AG04450 (cell line): ENCODE data around the gene PCNX2. TPM values are rescaled to one million over a fixed set of nuclear protein-coding genes. Genes with fewer than 3 reads are reported as not detected.

Source experiments
- CTCF ChIA-PET: fragments of 300-600, 350-600 bp; formaldehyde crosslinking; extraction: SDS; loops from one replicate; lab custom pipeline; 2022; ENCODE audit warnings: antibody characterized with exemption, inconsistent platforms; lab: Charles Lee
- POLR2A ChIA-PET: fragments of 350-600 bp; formaldehyde crosslinking; extraction: SDS; loops from one replicate; lab custom pipeline; 2021; ENCODE audit warnings: antibody characterized with exemption, inconsistent platforms; lab: Yijun Ruan, JAX
- DNase-seq: peaks from one replicate; pipeline ENCODE4 v3.0.0-alpha.2; 2011; ENCODE audit warnings: low read depth, low spot score
- H3K27ac ChIP-seq: one replicate; pipeline ENCODE4 v1.5.1; 2012; ENCODE audit warnings: low read depth, low read length, control low read depth
- H3K27me3 ChIP-seq: one replicate; pipeline ENCODE4 v1.6.0; 2012; ENCODE audit warnings: low read length; ENCODE audit not compliant: control insufficient read depth, insufficient read depth
- H3K4me3 ChIP-seq: 2 replicates; pipeline ENCODE4 v1.5.1; 2011; ENCODE audit warnings: mild to moderate bottlenecking, low read depth, low read length, control low read depth
- H3K9me3 ChIP-seq: 2 replicates; pipeline ENCODE4 v1.5.1; 2012; ENCODE audit warnings: low read length; ENCODE audit not compliant: control insufficient read depth, insufficient read depth
- polyA plus RNA-seq: library from polyadenylated mRNA; depleted of rRNA; stranded (reverse); fragments of >200 nt; gene quantifications from 2 replicates; pipeline ENCODE4 v1.2.3, GENCODE V29; 2011
- TF ChIP-seq, protein P1 (sequence below): IDR thresholded peaks from 2 replicates; pipeline ENCODE4 v1.5.1; 2011; ENCODE audit warnings: low read depth, low read length, control low read depth, inconsistent platforms

The PCNX2 gene
- polyA plus RNA-seq, 1 experiment, result 29.8 TPM

DNA sequence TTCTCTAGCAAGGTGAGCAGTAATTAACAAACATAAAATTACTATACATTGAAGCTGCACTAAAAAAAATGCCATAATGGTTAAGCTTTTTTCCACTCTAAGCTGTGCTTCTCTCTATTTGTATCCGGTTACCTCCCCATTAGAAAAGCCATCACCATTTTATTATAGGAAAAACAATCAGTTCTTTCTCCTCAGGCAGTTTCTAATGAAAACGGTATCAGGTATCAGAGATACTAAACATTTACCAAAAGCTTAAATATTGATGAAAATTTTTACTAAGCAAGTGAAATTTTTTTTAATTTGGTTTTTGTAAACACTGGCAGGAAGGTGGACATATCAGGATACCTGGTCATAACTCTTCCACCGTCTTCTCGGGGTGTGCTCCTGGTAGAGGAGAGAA, 330.9 kb downstream of the PCNX2 start:
- ChIA-PET POLR2A (no interaction called here), CTCF (no interaction called here)
- no peaks in the 10 kb centered on the region for H3K27me3 ChIP-seq

DNA sequence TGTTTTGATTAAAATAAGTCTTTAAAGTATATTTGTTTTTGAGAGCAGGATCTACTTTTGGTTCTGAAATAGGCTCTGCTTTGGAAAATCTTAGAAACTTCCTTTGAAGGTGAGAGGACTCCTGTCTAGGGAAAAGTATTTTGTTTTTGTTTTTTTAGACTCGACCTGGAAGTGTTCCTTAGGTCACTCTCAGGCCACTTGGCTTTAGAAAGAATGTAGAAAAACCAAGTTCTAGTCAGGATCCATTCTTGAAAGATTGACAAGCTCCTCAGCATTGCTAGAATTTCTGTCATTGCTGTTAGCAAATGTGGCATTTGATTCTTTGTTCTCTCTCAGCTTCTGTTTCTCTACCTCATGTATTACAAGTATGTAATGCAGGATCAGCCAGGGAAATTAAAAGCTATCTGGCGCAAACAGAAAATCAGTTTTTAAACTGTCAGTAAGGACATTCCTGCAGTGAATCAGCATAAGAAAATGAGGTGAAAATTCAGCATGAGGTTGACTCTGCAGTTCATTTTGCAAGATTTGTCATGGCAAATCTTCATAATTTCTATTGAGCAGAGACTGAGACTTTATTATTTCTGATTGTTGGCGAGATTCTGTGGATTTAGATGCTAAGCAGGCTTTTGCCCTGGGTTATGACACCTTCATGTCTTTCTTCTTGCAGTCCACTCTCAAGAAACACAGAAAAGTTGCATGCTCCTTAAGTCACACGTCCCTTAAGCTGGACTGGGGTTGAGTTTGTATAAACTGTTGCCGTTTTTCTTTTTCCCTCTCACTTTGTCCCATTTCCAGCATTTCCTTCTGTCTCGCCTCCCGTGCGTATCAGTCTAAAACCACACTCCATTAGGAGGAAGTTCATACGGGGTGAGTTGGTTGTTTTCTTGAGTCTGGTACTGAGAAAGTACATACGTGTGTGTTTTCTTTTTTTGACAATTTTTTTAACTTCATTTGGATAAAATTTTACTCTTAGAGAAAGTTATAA, 332.5 kb downstream of the PCNX2 start:
- TF ChIP-seq, protein P1, sequence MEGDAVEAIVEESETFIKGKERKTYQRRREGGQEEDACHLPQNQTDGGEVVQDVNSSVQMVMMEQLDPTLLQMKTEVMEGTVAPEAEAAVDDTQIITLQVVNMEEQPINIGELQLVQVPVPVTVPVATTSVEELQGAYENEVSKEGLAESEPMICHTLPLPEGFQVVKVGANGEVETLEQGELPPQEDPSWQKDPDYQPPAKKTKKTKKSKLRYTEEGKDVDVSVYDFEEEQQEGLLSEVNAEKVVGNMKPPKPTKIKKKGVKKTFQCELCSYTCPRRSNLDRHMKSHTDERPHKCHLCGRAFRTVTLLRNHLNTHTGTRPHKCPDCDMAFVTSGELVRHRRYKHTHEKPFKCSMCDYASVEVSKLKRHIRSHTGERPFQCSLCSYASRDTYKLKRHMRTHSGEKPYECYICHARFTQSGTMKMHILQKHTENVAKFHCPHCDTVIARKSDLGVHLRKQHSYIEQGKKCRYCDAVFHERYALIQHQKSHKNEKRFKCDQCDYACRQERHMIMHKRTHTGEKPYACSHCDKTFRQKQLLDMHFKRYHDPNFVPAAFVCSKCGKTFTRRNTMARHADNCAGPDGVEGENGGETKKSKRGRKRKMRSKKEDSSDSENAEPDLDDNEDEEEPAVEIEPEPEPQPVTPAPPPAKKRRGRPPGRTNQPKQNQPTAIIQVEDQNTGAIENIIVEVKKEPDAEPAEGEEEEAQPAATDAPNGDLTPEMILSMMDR, result no peak
- CTCF ChIA-PET, result interaction anchor here (1.5 kb wide), 1 partner anchor 10 kb away, joined by 5 read pairs; no protein-coding TSS in a partner anchor
- no peak for DNase-seq
- Histone ChIP-seq H3K27ac (peak overlapping the region; percentile 40), H3K9me3 (peaks cover 5% of the 10 kb centered on the region; the same call in 1 of the 2 replicates), H3K27me3 (no peaks in the 10 kb centered on the region), H3K4me3 (no peak overlapping the region)
- POLR2A ChIA-PET, result interaction anchor here (1.0 kb wide), 1 partner anchor 94 kb away, joined by 4 read pairs; no protein-coding TSS in a partner anchor

More for the DNA sequence above, 330.9 kb downstream of the PCNX2 start:
- Histone ChIP-seq H3K4me3 (no peak overlapping the region), H3K9me3 (no peaks in the 10 kb centered on the region), H3K27ac (no peak overlapping the region)
- no peak for DNase-seq
- TF ChIP-seq, protein P1, result no peak

- no peak for DNase-seq
- TF ChIP-seq, protein P1, result no peak
- ChIA-PET POLR2A (no interaction called here), CTCF (no interaction called here)
- peaks cover 7% of the 10 kb centered on the region; the same call in 1 of the 2 replicates for H3K9me3 ChIP-seq
- H3K27me3 ChIP-seq, result no peaks in the 10 kb centered on the region
- no peak overlapping the region for H3K4me3 ChIP-seq
- H3K27ac ChIP-seq, result no peak overlapping the region
Observed at GRCh38 chr1:232958067-232958466, 337.5 kb downstream of the PCNX2 start.

- POLR2A ChIA-PET, result no interaction called here
- TF ChIP-seq, protein P1, result no peak
Observed at GRCh38 chr1:232956081-232956480, 339.4 kb downstream of the PCNX2 start.

More at GRCh38 chr1:232956081-232956480, 339.4 kb downstream of the PCNX2 start:
- Histone ChIP-seq H3K4me3 (no peak overlapping the region), H3K9me3 (peaks cover 7% of the 10 kb centered on the region; the same call in 1 of the 2 replicates), H3K27me3 (no peaks in the 10 kb centered on the region), H3K27ac (no peak overlapping the region)
- no peak for DNase-seq
- CTCF ChIA-PET, result no interaction called here
